MM.1S (cell line): Measurements from ENCODE around the gene RSRP1.

Source experiments
- EZH2 ChIP-seq: fragments of 300-600 bp; sonication (generic); optimal IDR thresholded peaks from 2 replicates; pipeline ENCODE3; 2017; ENCODE audit warnings: low read depth, mild to moderate bottlenecking, antibody characterized with exemption, low read length, mixed read lengths
- EZH2phosphoT487 ChIP-seq: fragments of 300-600 bp; sonication (generic); IDR thresholded peaks from 2 replicates; pipeline ENCODE4 v1.6.1; 2018; ENCODE audit warnings: antibody characterized with exemption, low read length
- TF ChIP-seq, protein P1 (sequence below): fragments of 300-600 bp; sonication (generic); IDR thresholded peaks from 2 replicates; pipeline ENCODE4 v1.5.1; 2016; ENCODE audit warnings: antibody characterized with exemption, low read length, mixed read lengths

DNA sequence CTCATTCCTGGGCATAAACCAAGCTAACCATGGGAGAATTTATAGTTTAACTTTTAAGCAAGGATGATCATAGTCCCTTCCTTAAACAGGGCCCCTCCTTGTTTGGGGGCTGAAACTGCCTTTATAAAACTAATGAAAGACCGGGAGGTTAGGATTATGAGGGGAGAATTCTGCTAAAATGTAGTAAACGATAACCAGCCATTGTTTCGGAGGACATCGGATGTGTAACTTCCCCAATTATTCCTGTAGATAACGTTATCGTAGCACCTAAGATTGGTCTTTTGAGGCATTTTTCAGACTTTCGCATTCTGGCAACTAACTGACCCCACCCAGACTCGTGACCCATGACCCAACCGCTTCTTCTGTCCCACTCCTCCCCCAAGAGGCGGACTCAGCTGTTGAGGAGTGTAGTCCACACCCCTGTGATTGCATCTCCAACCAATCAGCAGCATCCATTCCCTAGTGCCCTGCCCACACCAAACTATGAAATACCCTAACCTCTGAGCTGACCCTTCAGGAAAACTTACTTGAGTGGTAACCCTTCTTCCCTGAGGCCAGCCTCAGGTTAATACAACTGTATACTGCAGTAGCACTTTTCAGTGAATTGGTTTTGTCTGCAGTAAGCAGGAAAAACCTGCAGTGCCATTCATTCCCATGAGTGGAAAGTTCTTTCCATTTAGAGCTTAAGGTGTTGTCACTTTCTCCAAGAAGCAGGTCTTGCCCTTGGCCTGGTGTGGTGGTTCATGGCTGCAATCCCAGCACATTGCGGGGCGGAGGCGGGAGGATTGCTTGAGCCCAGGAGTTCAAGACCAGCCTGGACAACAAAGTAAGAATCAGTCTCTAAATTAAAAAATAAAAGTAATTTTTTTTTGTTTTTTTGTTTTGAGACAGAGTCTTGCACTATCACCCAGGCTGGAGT lies 14.1 kb downstream of the RSRP1 start:
- TF ChIP-seq EZH2 (no peak), EZH2phosphoT487 (no peak)
- TF ChIP-seq, protein P1, sequence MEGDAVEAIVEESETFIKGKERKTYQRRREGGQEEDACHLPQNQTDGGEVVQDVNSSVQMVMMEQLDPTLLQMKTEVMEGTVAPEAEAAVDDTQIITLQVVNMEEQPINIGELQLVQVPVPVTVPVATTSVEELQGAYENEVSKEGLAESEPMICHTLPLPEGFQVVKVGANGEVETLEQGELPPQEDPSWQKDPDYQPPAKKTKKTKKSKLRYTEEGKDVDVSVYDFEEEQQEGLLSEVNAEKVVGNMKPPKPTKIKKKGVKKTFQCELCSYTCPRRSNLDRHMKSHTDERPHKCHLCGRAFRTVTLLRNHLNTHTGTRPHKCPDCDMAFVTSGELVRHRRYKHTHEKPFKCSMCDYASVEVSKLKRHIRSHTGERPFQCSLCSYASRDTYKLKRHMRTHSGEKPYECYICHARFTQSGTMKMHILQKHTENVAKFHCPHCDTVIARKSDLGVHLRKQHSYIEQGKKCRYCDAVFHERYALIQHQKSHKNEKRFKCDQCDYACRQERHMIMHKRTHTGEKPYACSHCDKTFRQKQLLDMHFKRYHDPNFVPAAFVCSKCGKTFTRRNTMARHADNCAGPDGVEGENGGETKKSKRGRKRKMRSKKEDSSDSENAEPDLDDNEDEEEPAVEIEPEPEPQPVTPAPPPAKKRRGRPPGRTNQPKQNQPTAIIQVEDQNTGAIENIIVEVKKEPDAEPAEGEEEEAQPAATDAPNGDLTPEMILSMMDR: no peak
